Measurements from ENCODE around the gene MBLAC1.
A peak's percentile ranks its signal among the peaks of the same experiment; 100 is the strongest.

MBLAC1 gene

GRCh38 chr7:100154651-100155491 lies 28.1 kb downstream of the MBLAC1 start:
- no peak for DNase-seq

- DNase-seq, result no peak
Observed at GRCh38 chr7:100155553-100156317, 29.0 kb downstream of the MBLAC1 start.

- DNase-seq, result no peak
Observed at GRCh38 chr7:100156331-100157068, 29.7 kb downstream of the MBLAC1 start.

- no peak for DNase-seq
Observed at GRCh38 chr7:100157069-100157333, 30.2 kb downstream of the MBLAC1 start.

- no peak for DNase-seq
Observed at GRCh38 chr7:100157334-100158228, 30.8 kb downstream of the MBLAC1 start.

GRCh38 chr7:100158229-100159098 lies 31.7 kb downstream of the MBLAC1 start, which contains the start of gene TRAPPC14:
TSS of gene TRAPPC14 (minus strand) at chr7:100158723. CDS start at chr7:100158499, 224 bp downstream.
- DNase-seq, result peak; percentile 75 to 87

DNA sequence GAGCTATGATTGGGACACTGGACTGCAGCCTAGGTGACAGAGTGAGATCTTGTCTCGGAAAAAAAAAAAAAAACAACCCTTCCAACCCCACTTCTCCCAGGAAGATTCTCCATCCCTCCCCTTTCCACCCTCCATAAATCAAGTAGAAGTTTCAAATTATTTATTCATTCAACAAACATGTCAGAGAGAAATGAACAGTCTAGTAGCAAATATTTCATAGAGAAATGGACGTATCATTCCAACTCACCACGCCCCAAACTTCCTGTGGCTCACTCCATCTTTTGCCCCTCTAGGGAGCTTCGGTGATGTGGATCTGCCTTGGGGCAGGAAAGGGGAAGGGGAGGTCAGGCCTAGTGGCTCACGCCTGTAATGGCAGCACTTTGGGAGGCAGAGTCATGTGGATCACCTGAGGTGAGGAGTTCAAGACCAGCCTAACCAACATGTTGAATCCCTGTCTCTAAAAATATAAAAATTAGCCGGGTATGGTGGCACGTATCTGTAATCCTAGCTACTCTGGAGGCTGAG lies 32.4 kb downstream of the MBLAC1 start:
- DNase-seq, result no peak

- no peak for DNase-seq
Observed at GRCh38 chr7:100160067-100160466, 33.3 kb downstream of the MBLAC1 start.

DNA sequence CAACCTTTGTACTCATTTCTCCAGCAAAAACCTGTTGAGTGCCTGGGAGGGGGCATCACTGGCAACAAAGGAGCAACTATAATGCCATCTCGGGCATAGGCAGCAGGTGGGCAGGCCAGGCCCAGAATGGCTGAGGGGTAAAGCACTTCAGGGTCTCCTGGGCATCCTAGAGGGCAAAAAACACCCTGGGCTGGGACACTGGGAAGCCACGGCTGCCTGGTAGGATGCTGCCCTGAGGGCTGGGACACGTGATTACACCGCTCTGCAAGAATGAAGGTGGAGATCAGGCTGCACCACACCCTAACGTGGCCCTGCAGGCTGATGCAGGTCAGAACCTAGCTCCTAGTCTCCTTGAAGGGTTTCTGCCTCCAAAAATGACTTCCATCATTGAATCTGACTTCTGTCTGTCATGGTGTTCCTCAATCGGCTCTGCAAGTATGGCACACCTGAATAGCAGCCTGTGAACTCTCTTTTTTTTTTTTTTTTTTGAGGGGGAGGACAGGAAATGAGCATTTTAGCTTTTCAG lies 36.3 kb downstream of the MBLAC1 start:
- DNase-seq, result no peak

DNA sequence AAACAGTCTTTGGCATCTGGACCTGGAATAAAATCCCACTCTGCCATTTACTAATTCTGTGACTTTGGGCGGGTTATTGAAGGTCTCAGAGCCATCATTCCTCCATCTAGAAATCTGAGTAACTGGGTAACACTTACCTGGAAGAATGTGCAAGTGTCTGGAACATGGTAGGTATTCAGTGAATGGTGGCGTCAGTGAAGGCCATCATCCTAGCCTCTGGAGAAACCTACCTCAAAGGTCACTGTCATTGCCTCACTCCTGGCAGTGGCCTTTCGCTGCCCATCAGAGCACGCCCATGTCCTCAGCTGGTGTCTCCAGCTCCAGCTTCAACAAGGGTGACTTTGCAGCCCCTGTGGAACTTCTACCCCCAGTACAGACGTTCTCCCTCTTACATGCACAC lies 37.1 kb downstream of the MBLAC1 start:
- DNase-seq, result no peak

DNA sequence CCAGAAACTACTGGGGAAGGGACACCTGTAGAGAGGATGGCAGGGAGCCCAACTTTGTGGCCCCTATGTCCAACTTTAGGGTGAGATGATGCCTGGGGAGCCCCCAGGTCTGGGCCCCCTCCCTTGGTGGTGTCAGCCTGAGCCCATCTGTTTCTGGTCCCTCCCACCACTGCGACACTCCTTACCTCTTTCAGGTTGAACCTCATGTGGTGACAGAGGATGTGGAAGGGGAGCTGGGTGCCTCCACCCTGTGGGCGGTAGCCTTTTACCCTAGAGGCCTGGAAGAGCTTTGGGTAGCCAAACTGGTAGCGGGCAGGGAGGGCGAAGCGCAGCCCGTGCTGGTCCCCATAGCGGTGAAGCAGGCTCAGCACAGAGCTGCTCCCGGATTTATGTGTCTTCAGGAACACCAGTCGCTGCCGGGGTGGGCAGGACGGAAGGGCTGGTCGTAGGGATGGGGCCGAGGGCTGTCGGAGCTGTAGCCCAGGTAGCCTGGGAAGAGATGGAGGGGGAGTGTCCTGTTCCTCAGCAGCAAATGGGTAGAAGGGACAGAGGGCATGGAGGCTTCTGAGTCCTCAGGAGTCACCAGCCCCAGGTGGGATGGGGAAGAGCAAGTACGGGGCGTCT lies 39.7 kb downstream of the MBLAC1 start:
- no peak for DNase-seq

DNA sequence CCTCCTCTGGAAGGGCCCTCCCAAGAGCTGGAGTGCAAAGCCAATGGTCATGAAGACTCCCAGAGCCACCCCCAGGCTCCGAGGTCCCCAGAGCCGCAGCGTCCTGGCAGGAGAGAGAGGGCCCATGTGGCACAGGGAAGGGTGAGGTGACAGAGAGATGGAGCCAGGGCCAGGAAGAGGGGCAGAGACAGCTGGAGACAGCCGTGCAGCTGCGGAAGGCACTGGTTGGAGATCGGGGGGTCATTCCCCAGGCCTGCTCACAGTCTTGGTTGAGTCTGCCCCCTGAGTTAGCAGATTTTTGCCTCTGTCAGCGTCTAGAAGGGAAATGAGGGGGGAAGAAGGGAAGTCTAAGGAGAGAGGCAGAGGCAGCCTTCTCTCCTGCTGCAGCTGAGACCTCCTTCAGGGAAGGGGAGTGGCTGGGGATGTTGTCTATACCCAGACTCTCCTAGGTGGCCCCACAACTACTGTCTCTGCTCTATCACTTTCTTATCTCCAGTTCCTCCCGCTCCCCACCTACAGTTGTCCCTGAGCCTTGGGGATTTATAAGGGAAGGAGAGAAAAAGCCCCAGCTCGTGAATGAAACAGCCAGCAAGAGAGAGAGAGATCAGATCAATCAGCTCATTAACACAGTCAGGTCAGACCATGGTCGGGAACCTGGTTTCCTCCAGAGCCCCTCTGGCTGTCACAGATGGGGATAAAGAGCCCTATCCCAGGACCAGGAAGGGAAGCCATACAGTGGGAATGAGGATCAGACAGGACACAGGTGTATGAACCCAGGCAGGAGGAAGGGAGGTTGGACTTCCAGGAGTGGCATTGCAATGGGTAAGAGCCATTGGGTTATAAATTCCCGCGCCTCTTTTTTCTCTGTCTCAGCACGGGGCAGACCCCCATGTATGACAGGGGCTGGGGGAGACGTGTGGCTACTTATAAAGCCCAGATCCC lies 40.5 kb downstream of the MBLAC1 start:
- DNase-seq, result no peak

- DNase-seq, result no peak
Observed at GRCh38 chr7:100167912-100168323, 41.2 kb downstream of the MBLAC1 start.

GRCh38 chr7:100169147-100169850 lies 42.5 kb downstream of the MBLAC1 start:
- DNase-seq, result no peak

DNA sequence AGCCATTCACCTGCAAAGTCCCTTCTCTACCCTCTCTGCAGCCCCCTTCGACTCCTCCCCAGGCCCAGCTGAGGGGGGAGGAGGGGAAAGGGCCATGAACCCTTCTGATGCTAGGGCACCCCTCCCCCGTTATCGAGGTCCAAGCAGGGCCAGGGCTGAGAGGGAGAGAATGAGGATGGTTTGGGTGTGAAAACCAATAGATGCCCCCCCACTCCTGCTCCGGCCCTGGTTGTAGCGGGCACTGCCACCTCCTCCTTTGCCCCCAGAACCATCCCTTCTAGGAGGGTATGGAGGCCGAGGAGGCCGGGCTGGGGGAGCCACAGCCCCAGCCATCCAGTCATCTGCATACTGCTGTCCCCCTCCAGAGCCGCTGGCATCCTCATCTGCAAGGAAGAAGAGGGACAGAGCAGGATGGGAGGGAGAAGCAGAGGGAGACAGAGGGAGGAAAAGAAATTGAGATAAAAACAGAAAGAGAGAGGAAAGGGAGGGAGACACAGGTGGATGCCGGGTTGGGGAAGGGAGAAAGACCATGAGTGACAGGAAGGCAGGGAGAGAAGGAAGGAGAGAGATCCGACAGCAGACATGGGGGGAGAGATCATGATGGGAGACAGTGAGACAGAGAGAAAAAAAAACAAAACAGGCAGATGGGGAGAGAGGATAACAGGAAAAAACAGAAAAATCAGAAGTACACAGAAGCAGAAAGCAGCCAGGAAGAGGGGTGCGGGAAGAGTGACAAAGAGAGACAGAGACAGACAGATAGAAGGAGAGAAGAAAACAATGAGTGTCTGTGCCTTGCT lies 43.5 kb downstream of the MBLAC1 start:
- no peak for DNase-seq

DNA sequence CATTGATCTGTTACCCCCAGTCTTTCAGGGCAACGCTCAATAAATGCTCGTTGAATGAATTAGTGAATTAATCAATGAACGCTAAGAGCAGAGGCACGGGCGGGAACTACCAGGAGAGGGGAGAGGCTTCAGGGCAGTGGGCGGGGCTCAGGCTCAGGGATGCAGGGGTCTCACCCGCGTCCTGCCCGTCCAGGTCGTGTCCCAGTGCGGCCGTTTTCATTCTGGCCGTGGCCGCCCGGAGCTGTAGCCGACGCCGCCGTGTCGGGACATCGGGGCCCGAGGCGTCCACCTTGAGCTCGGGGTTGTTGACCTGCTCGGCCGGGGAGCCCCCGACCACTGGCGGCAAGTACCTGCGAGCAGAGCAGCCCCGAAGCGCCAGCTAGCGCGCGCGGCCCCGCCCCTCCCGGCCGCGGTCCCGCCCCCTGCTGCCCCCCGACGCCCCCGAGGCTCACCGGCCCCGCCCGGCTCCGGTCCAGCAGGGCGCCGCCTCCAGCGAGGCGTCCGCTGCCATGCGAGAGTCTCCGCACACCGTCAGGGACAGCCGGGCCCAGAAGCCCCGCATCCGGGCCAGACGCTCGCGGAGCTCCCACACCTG lies 44.4 kb downstream of the MBLAC1 start:
- DNase-seq, result no peak

DNA sequence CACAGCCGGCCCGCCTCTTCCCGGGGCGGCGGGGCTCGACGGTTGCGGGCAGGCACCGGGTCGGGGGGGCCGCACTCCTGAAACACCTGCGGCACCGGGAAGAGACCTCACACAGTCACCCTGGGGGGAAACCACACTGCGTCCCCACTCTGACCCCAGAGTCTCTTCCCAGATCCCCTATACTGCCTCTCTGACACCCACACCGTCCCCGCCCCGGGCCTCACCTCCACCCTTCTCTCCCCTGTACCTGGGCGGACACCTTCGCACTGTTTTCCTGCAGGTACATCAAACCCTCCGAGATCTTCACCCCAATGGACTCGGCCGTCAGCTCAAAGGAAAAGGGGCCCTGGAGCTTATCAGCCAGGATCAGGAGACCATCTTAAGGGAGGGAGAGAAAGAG lies 45.1 kb downstream of the MBLAC1 start:
- no peak for DNase-seq

Data from bone marrow (tissue), 2 donors.